Stimulated activated CD8-positive, alpha-beta memory T cell treated with anti-CD3 and anti-CD28 coated beads, Interleukin-12 subunit alpha, Interleukin-12 subunit beta, amount 100 ng/mL, for 24 hours (primary cell): ENCODE results near the gene JADE2.
"Not testable (repeated sequence)": the region's sequence is repeated elsewhere in the genome, so short reads cannot be mapped to it uniquely, and the experiment has no call there.

Experiments used
- DNase-seq: peaks from one replicate; pipeline ENCODE4 v3.0.0-alpha.2; 2020; ENCODE audit errors: extremely low read depth

The JADE2 gene

GRCh38 chr5:134552301-134552700, 26.8 kb downstream of the JADE2 start:
- DNase-seq, result no peak

- DNase-seq, result not testable (repeated sequence)
These were observed 27.2 kb downstream of the JADE2 start for GRCh38 chr5:134552716-134553115.

GRCh38 chr5:134553821-134554267, 28.4 kb downstream of the JADE2 start:
- DNase-seq, result no peak

GRCh38 chr5:134554319-134555222, 29.1 kb downstream of the JADE2 start:
- no peak for DNase-seq

GRCh38 chr5:134555223-134555889, 29.9 kb downstream of the JADE2 start:
- no peak for DNase-seq

- peak; percentile 68 for DNase-seq
These were observed 30.4 kb downstream of the JADE2 start for GRCh38 chr5:134555890-134556311.

GRCh38 chr5:134556588-134556987, 31.1 kb downstream of the JADE2 start:
- DNase-seq, result not testable (repeated sequence)

GRCh38 chr5:134556994-134557393, 31.5 kb downstream of the JADE2 start:
- DNase-seq, result no peak

- no peak for DNase-seq
These were observed 34.2 kb downstream of the JADE2 start for GRCh38 chr5:134559672-134560071.

- no peak for DNase-seq
These were observed 35.2 kb downstream of the JADE2 start for GRCh38 chr5:134560698-134561097.

- no peak for DNase-seq
These were observed 36.4 kb downstream of the JADE2 start for GRCh38 chr5:134561871-134562296.

GRCh38 chr5:134563221-134563620, 37.8 kb downstream of the JADE2 start:
- DNase-seq, result no peak

GRCh38 chr5:134563962-134564361, 38.5 kb downstream of the JADE2 start:
- DNase-seq, result no peak

GRCh38 chr5:134564396-134564795, 38.9 kb downstream of the JADE2 start:
- DNase-seq, result no peak

GRCh38 chr5:134565791-134566740, 40.6 kb downstream of the JADE2 start:
- DNase-seq, result no peak

GRCh38 chr5:134566741-134567221, 41.3 kb downstream of the JADE2 start:
- no peak for DNase-seq

- DNase-seq, result no peak
These were observed 42.3 kb downstream of the JADE2 start for GRCh38 chr5:134567641-134568336.

GRCh38 chr5:134568337-134568700, 42.8 kb downstream of the JADE2 start:
- DNase-seq, result no peak

- DNase-seq, result no peak
These were observed 43.6 kb downstream of the JADE2 start for GRCh38 chr5:134568761-134569695.
